ENCODE measurements around the gene BEND3. TPM values are rescaled to one million over a fixed set of nuclear protein-coding genes. Genes with fewer than 3 reads are reported as not detected.

Gene BEND3
- total and polyA plus RNA-seq, 2 of the 8 experiments (the other 6 are each of a cell fraction or from before 2014, with no cell fraction given): 25.2 to 38.8 TPM

- TF ChIP-seq EP300 (IDR thresholded peaks at IDR 0.05; ENCODE audit: borderline replicate concordance in 1 of 2, low read depth in 2 of 2, low read length in 2 of 2): no peak
Observed at GRCh38 chr6:107075951-107076381, 39.3 kb downstream of the BEND3 start (continued).
